GM12891 (cell line): ENCODE measurements around the gene FLVCR1.

Source experiments
- POLR2A ChIP-seq: IDR thresholded peaks from 2 replicates; pipeline ENCODE4 v1.6.1; 2011; ENCODE audit warnings: low read depth, low read length, control low read depth
- POLR2AphosphoS5 ChIP-seq: IDR thresholded peaks from 2 replicates; pipeline ENCODE4 v1.6.1; 2011; ENCODE audit warnings: low read depth, low read length, control low read depth
- SPI1 ChIP-seq: IDR thresholded peaks from 2 replicates; pipeline ENCODE4 v1.6.1; 2011; ENCODE audit warnings: low read depth, low read length, control low read depth
- TAF1 ChIP-seq: IDR thresholded peaks from 2 replicates; pipeline ENCODE4 v1.6.1; 2011; ENCODE audit warnings: low read depth, low read length, control low read depth

DNA sequence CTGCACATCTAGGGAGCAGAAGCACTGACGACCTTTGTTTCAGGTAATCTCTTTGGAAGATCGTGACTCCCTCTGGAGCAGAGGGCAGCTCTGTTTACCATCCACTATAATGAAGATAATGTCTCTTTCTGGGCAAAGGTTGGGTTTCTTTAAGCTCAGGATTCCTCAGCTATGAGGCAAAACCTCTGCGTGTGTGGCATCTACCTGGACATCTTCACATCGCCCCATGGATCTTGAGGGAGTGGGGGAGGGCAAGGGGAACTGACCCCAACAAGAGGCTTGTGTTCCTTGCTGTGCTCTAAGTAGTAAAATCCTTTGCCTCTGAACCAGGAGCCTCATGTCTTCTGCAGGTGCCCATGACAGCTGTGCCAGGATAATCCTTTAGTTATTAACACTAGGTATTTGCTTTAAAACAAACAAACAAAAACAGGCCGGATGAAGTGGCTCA is 30.2 kb upstream of the FLVCR1 start:
- TF ChIP-seq POLR2A (no peak), POLR2AphosphoS5 (no peak), TAF1 (no peak), SPI1 (no peak)
